HG02970 (cell line): ENCODE results near the gene RIPPLY3.
A peak's percentile ranks its signal among the peaks of the same experiment; 100 is the strongest.
"Not testable (repeated sequence)": the region's sequence is repeated elsewhere in the genome, so short reads cannot be mapped to it uniquely, and the experiment has no call there.

Experiments
- ATAC-seq: cut with Tn5 transposase; IDR thresholded peaks from one replicate; pipeline ENCODE4 v1.9.1; 2021; ENCODE audit warnings: mild to moderate bottlenecking, moderate library complexity, moderate number of reproducible peaks; ENCODE audit not compliant: unreplicated experiment, low FRiP score

Gene RIPPLY3

DNA sequence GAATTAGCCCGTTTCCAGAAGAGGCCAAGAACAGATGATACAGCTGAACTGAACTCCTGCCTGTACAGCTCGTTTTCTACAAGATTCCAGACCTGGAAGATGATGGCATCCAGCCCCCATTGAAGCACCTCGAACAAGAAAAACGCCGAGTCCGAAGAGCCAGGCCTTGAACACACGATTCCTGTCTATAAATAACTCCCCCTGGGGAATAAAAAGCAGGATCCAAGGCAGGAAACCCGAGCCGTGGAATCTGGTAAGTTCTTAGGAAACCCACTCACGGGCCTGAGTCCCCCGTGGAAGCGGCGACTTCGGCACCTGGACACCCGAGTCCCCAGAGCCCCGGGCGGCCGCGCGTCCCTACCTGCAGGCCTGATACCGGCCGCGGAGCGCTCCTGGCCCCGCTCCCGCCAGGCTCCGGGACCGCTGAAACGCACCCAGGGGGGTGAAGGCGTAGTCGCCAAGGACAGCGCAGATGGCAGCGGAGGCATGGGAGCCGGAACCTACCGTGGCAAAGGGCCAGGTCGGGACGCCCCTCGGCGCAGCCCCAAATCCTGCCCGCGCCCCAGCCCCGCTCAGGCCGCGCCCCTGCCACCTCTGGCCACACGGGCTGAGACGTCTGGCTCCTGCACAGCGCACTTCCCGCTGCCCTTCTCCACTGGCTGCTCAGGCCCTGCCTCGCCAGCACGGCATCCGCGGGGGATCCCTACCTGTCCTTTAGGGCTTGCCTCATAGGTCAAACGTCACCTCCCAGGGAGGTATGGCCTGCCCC lies 26.0 kb upstream of the RIPPLY3 start:
- no peak for ATAC-seq

DNA sequence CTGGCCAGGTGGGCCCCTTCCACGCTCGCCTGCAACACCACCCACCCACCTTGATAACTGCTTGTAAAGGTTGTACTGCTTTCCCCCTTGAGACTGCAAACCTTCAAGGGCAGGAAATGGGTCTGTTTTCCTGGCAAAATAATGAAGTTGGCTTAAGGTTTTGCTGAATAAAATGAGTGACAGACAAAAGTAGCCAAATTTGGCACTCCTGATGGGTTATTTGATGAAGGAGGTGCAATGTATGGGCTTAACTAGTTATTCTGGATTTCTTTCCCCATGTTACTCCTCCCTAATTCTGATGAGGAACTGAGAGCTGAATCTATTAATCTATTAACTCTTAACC lies 25.5 kb upstream of the RIPPLY3 start:
- ATAC-seq: no peak

DNA sequence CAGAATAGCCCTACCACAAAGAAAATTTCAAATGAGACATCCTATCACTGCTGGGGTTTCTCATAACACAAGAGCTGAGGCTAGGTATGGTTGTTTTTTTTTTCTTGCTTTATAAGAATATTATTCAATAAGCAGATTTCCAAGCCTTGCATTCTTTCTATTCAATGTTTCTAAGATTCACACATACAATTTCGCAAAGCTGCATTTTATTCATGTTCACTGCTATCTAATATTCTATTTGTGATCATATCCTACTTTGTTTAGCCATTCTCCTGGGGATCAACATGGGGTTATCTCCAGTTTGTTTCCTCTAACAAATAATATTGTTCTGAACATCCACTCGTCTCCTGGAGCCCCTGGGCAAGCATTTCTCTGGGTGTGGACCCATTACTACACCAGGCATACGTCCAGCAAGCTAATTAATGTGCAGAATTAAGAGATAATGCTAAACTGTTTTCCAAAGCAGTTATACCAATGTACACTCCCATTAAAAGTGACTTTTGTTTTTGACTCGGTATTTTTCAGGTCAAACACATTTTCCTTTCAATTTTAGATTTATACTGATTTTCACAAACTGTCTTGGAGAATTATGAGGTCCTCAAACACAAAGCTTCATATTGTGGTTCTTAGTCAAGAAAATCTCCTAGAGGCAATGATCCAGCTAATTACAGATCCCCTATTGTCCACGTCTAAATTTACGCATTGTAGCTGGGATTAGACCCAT lies 24.4 kb upstream of the RIPPLY3 start:
- no peak for ATAC-seq

DNA sequence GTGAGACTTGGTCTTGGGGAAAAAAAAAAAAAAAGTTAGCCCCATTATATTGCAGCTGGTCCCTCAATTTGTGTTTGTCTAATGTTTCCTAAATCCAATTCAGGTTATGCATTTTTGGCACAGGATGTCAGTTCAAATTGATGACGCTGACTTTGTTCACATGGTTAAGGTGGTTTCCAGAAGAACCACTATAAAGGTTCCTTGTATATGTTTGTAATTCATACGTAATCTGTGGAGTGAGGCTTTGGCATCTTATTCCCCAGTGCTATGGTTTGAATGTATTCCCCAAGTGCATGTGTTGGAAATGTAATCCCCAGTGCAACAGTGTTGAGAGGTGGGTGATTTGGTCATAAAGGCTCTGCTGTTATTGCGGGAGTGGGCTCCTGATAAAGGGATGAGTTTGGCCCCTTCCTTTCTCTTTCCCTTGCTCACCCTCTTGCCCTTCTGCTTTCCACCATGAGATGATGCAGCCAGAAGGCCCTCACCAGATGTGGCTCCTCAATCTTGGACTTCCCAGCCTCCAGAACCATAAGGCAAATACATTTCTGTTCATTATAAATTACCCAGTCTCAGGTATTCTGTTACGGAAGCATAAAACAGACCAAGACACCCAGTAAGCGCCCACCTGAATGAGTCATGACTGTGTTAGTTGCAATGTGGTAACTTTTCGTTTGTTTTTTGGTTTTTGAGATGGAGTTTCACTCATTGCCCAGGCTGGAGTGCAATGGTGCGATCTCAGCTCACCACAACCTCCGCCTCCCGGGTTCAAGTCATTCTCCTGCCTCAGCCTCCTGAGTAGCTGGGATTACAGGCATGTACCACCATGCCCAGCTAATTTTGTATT lies 20.5 kb upstream of the RIPPLY3 start:
- no peak for ATAC-seq

DNA sequence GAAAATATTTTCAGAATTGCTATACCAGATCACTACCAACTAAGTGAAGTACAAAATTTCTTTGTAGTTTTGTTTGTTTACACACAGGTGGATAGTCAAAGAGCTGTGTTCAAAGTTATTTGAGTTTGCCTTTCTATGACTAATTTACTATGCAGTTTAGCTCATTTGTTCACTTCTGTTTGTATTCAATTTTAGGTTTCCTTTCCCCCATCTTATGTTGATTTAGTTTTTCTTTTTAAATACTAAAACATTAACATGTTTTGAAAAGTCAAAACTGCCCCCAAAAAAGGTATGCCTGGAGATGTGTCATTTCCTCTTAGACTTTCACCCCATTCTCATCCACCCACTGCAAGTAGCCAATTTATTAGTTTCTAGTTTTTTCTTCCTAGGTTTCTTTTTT lies 18.7 kb upstream of the RIPPLY3 start:
- ATAC-seq: no peak

DNA sequence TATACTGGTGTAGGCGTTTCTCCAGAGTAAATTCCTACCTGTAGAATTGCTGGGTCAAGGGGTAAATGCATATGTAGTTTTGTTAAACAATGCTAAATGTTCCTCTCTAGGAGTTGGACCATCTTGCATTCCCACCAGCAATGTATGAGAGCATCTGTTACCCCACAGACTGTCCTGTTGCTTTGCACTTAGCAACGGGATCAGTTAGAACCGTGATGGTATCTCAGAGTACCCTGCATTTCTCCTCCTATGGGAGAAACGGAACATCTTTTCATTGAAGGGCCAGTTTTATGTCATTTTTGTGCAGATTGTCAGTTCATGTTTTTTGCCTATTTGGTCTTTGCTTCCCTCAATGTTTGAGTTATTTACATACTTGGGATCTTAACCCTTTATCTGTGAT lies 18.0 kb upstream of the RIPPLY3 start:
- no peak for ATAC-seq

DNA sequence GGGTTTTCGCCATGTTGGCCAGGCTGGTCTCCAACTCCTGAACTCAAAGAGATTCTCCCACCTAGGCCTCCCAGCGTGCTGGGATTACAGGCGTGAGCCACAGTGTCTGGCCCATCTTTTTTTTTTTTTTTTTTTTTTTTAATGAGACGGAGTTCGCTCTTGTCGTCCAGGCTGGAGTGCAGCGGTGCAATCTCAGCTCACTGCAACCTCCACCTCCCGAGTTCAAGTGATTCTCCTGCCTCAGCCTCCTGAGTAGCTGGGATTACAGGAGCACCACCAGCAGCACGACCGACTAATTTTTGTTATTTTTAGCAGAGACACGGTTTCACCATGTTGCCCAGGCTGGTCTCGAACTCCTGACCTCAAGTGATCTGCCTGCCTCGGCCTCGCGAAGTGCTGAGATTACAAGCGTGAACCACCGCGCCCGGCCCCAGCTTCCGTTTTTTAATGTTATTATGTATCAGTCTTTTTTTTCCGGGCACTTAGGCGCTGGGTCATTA lies 17.3 kb upstream of the RIPPLY3 start:
- not testable (repeated sequence) for ATAC-seq

DNA sequence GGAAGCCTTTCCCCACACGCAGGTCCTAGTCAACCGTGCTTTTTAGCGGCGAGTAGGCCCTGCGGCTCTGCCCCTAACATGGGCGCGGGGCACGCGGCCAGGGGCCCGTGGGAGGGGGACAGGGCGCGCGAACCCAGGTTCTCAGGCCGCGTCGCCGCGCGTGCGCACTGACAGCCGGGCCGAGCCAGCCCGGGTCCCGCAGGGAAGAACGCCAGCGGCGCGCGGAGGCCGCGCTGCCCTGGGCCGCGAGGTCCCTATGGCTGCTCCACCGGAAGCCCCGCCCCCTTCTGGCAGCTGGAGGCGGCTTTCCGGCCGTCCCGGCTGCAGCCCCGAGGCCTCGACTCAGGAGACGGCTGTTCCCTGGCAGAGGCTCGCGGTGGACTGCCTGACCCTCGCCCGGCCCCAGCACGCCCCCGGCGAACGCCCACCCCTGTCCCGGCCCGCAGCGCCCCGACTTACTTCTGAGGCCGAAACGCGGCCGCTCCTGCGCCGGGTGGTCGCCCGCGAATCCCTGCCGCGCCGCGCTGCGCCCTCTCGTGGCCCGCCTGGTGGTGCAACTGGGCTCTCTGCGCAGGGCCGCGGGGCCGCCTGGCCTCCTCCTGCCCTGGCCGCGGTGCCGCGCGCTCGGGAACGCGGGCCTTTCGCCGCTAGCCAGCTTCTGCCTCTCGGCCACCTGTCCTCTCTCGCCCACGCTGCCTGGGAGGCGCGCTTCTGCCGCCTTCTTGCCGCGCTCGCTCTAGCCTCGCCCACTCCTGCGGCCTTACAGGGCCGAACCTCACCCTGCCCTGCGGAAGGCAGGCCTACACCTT lies 16.6 kb upstream of the RIPPLY3 start:
- peak; percentile 96 for ATAC-seq

DNA sequence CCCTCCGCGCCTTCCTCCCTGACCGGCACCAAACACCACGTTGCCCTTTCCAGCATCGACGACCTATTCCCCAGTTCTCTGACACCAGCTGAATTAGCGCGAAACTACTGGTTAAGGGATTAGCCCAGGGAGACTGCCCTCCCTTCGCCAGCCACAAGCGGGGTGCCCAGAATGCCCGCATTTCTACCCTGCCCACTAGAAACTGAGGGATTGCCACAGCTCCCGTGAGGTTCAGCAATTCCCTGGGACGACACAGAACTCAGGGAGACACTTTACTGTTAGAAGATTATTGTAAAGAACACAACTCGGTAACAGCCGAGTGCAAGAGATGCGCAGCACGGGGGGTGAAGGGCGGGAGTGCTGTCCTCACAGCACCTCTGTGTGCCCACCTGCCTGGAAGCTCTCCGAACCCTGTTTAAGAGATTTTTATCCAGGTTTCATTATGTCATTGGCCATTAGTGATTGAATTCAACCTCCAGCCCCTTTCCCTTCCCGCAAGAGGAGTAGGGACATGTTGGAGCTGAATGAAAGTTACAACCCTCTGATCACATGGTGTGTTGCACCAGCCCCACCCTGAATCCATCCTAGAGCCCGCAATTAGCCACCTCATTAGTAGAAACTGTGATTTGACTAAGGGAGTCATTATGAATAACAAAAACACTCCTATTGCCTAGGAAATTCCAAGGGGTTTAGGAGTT lies 15.8 kb upstream of the RIPPLY3 start:
- ATAC-seq: no peak

DNA sequence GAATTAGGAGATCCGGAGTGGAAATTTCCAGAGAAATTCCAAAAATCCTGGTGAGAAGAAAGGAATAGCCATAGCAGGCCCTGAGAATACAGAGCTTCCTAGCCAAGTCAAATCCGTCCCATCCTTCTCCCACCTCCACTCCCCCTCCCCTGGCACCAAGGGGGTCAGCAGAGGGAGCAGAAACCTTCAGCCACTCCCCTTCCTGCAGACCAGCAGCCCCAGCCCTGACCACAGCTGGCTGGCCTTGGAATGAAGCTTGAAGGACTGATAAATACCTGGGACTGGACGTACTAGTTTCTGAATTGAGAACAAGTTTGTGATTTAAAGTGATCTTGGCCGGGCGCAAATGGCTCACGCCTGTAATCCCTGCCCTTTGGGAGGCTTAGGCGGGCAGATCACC lies 13.8 kb upstream of the RIPPLY3 start:
- ATAC-seq: no peak

DNA sequence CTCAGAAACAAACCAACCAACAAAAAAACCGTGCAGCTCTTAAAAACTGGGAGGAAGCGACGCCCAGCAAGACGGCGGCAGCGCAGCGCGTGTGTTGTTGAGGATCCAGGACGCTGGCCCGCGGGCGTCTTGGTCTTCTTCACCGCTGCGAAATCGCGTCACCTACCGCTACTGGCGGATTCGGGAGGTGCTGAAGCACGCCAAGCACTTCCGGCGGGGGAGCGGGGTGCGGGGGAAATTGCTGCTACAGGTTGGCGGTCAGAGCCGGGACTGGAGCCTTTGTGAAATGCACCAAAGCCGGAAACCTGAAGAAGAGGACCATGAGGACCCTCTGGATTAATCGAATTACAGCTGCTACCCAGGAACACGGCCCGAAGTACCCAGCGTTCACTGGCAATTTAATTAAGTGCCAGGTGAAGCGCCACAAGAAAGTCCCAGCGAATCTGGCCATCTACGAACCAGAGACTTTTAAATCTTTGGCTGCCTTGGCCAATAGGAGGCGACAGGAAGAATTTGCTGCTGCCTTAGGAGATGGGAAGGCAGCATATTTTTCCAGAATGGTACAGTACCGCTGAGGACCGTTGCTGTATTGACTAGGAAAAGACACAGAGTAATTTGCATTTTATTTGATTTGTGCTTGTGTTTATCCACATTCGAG lies 11.9 kb upstream of the RIPPLY3 start:
- no peak for ATAC-seq

DNA sequence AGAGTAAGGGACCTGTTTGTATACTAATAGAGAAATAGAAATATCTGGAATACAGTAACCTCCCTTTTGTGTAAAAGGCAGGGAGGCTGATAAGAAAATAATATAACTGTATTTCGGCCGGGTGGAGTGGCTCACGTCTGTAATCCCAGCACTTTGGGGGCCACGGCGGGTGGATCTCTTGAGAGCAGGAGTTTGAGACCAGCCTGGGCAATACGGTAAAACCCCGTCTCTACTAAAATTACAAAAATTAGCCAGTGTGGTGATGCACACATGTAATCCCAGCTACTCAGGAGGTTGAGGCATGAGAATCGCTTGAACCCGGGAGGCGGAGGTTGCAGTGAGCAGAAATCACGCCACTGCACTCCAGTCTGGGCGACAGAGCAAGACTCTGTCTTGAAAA lies 11.2 kb upstream of the RIPPLY3 start:
- not testable (repeated sequence) for ATAC-seq

DNA sequence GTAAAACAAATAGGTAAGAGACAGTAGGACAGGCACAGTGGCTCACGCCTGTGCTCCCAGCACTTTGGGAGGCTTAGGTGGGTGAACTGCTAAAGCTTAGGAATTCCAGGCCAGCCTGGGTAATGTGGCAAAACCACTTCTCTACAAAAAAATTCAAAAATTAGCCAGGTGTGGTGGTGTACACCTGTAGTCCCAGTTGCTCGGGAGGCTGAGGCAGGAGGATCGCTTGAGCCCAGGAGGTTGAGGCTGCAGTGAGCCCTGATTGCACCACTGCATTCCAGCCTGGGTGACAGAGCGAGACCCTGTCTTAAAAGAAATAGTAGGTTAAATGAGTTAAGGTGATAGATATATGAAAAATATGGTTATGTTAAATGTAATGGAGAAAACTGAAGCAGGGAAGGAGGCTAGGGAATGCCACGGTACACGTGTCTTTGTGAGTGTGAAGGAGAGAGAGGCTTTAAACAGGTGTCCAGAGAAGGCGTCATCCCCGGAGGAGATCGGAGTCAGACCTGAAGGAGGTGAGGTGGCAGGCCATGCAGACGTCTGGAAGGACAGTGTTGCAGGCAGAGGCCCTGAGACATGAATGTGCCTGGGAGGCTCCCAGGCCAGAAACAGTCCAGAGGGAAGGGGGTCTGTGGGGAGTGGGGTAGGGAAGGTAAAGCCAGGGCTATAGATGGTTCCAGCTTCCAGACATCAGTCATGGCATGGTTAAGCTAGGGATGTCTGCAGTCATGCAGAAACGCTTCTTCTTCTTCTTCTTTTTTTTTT lies 7.2 kb upstream of the RIPPLY3 start:
- no peak for ATAC-seq

DNA sequence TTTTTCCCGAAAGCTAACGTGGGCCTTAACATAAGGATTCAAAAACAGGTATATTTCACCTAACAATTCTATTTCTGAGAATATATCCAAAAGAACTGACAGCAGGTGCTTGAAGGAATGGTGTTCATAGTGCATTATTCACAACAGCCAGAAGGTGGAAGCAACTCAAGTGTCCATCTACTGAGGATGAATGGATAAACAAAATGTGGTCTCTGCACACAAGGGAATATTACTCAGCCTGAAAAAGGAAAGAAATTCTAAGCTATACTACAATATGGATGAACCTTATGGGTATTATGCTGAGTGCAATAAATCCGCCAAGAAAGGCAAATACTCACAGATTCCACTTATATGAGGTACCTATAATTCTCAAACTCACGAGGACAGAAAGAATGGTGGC lies 6.1 kb upstream of the RIPPLY3 start:
- no peak for ATAC-seq

DNA sequence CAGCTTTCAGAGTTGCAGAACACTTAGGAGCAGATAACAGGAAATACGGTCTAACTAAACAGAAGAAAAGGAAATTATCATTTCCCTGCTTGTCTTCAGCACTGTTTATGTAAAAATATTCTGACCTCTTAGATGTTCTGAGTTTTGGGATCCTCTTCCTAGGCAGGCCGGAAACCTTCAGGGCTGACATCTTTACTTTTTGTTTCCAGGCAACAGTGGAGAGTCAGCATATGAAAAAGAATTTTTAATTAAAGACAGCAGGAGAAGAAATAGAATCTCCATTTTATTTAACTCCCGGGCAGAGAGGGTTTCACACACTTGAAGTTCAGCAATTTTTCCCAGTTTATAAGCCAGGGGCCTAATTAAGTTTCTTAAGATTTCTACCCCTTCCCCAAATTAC lies 5.1 kb upstream of the RIPPLY3 start:
- ATAC-seq: no peak

DNA sequence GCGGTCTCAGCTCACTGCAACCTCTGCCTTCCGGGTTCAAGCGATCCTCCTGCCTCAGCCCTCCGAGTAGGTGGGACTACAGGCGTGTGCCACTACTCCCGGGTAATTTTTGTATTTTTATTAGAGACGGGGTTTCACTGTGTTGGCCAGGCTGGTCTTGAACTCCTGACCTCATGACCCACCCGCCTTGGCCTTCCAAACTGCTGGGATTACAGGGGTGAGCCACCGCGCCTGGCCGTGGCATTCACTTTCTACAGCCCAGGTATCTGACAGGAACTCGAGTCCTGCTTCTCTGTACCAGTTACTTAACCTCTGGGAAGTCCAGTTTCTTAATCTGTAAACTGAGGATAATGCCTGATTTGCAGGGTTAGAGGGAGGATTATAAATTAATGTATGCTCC lies 3.7 kb upstream of the RIPPLY3 start:
- not testable (repeated sequence) for ATAC-seq

DNA sequence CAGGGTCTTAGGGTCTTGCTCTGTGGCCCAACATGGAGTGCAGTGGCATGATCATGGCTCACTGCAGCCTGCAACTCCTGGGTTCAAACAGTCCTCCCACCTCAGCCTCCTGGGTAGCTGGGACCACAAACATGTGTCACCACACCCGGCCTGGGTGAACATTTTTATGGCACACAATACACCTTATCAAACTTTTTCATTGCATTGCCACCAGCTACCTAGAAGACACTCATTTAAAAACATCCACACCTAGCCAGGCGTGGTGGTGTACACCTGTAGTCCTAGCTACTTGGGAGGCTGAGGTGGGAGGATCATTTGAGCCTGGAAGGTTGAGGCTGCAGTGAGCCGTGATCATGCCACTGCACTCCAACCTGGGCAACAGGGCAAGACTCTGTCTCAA lies 2.6 kb upstream of the RIPPLY3 start:
- not testable (repeated sequence) for ATAC-seq
